ENCODE results near the gene SPAAR. TPM values are rescaled to one million over a fixed set of nuclear protein-coding genes. Genes with fewer than 3 reads are reported as not detected.

SPAAR gene
- polyA plus RNA-seq, 1 donor (not counting 4 experiments of a cell fraction or from before 2014, with no cell fraction given), result not detected

DNA sequence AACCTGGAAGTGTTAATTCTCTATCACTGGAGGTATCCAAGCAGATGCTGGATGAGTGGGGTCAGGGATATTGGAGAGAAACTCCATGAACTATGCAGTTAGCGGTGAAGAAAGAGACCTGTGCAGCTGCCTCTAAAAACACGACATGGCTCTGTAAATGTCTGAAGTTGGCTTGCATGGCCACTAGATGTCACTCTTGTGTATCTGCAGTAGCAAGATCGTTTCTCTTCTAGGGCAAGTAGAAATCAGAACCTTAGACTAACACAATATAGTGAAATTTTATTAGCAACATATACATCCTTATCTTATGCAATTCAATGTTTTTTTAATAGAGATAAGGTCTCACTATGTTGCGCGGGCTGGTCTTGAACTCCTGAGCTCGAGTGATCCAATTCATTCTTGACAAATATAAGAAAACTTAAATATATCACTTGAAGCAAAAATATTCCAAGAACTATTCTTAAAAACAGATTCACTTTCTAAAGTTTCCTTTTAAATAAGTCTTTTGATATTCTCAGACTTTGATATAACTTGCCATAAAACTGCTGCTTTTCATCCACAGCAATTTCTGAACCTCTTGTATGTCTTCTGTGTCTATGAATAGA, 45.8 kb downstream of the SPAAR start:
- FAIRE-seq, result peak; percentile 77

DNA sequence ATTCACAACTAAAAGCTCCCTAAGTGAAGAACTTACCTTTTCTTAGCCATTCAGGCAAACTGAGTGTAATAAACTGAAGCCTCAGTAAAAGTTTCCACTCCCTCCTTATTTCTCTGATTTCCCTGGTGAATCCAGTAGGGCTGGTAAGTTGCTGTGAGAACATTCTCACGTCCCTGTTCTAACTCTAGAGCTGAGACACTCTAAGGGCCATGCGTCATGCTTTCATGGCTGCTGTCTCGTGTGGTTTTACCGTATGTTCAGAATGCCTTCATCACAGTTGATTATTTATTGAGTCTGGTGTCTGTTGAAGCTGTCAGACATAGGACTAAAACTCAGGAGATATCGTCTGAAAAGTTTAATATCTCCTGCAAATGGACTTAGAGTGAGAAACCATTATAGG, 47.4 kb downstream of the SPAAR start:
- FAIRE-seq (no peak), DNase-seq (ENCODE audit: low read depth, low spot score) (no peak)
- dilution Hi-C loops (cut with MboI; ENCODE audit: extremely low pct_ligation_motif_present, low sequenced_read_pairs), result no loop called here
- Histone ChIP-seq H4K20me1 (ENCODE audit: control insufficient read depth, extremely low read depth, insufficient read depth, low read length) (no peaks in the 10 kb centered on the region), H3K4me2 (ENCODE audit: control insufficient read depth, extremely low read depth, insufficient read depth, low read depth, low read length) (no peak overlapping the region), H3K27me3 (ENCODE audit: control insufficient read depth, extremely low read depth, insufficient read depth, low read length) (peaks cover 11% of the 10 kb centered on the region), H3K4me3 (ENCODE audit: control insufficient read depth in 2 of 3, extremely low read depth in 1 of 3, insufficient read depth in 2 of 3, low read depth in 1 of 3, low read length in 3 of 3) (no peak overlapping the region), H3K4me1 (ENCODE audit: control insufficient read depth, extremely low read depth, insufficient read depth, low read length) (peaks cover 2% of the 10 kb centered on the region), H2AFZ (ENCODE audit: control insufficient read depth, low read length) (no peak overlapping the region), H3K9me3 (ENCODE audit: control insufficient read depth, low read depth, low read length) (no peaks in the 10 kb centered on the region), H3K27ac (ENCODE audit: control insufficient read depth, insufficient read depth, low read length) (no peak overlapping the region), H3K9me1 (ENCODE audit: control insufficient read depth, extremely low read depth, insufficient read depth, low read length) (no peaks in the 10 kb centered on the region), H3K9ac (ENCODE audit: control insufficient read depth, extremely low read depth, insufficient read depth, low read length) (no peak overlapping the region), H3K36me3 (ENCODE audit: control insufficient read depth in 2 of 2, extremely low read depth in 1 of 2, insufficient read depth in 2 of 2, low read length in 2 of 2) (no peaks in the 10 kb centered on the region), H3K79me2 (ENCODE audit: control insufficient read depth, insufficient read depth, low read length) (no peaks in the 10 kb centered on the region)
- TF ChIP-seq EZH2 (IDR thresholded peaks at IDR 0.05; ENCODE audit: low read length), result no peak
- TF ChIP-seq, protein P1, sequence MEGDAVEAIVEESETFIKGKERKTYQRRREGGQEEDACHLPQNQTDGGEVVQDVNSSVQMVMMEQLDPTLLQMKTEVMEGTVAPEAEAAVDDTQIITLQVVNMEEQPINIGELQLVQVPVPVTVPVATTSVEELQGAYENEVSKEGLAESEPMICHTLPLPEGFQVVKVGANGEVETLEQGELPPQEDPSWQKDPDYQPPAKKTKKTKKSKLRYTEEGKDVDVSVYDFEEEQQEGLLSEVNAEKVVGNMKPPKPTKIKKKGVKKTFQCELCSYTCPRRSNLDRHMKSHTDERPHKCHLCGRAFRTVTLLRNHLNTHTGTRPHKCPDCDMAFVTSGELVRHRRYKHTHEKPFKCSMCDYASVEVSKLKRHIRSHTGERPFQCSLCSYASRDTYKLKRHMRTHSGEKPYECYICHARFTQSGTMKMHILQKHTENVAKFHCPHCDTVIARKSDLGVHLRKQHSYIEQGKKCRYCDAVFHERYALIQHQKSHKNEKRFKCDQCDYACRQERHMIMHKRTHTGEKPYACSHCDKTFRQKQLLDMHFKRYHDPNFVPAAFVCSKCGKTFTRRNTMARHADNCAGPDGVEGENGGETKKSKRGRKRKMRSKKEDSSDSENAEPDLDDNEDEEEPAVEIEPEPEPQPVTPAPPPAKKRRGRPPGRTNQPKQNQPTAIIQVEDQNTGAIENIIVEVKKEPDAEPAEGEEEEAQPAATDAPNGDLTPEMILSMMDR (optimal IDR thresholded peaks at IDR 0.05 in 1 of 3, IDR thresholded peaks at IDR 0.05 in 1 of 3, conservative IDR thresholded peaks at IDR 0.05 in 1 of 3; ENCODE audit: extremely low read depth in 1 of 3, insufficient read depth in 2 of 3, low read length in 3 of 3), result no peak

More for the DNA sequence above, 45.8 kb downstream of the SPAAR start:
- H3K4me1 ChIP-seq (ENCODE audit: control insufficient read depth, extremely low read depth, insufficient read depth, low read length), result peaks cover 4% of the 10 kb centered on the region
- H3K27me3 ChIP-seq (ENCODE audit: control insufficient read depth, extremely low read depth, insufficient read depth, low read length), result peaks cover 11% of the 10 kb centered on the region
- H3K9me1 ChIP-seq (ENCODE audit: control insufficient read depth, extremely low read depth, insufficient read depth, low read length), result no peaks in the 10 kb centered on the region
- H3K4me3 ChIP-seq (ENCODE audit: control insufficient read depth in 2 of 3, extremely low read depth in 1 of 3, insufficient read depth in 2 of 3, low read depth in 1 of 3, low read length in 3 of 3), result no peak overlapping the region
- peak overlapping the region; percentile 11 for H3K4me2 ChIP-seq (ENCODE audit: control insufficient read depth, extremely low read depth, insufficient read depth, low read depth, low read length)
- no peaks in the 10 kb centered on the region for H3K9me3 ChIP-seq (ENCODE audit: control insufficient read depth, low read depth, low read length)
- no peak overlapping the region for H3K9ac ChIP-seq (ENCODE audit: control insufficient read depth, extremely low read depth, insufficient read depth, low read length)
- no peaks in the 10 kb centered on the region for H3K36me3 ChIP-seq (ENCODE audit: control insufficient read depth in 2 of 2, extremely low read depth in 1 of 2, insufficient read depth in 2 of 2, low read length in 2 of 2)
- no peaks in the 10 kb centered on the region for H4K20me1 ChIP-seq (ENCODE audit: control insufficient read depth, extremely low read depth, insufficient read depth, low read length)
- peak overlapping the region; percentile 39 for H2AFZ ChIP-seq (ENCODE audit: control insufficient read depth, low read length)
- peak; percentile 21 for DNase-seq (ENCODE audit: low read depth, low spot score)
- no peaks in the 10 kb centered on the region for H3K79me2 ChIP-seq (ENCODE audit: control insufficient read depth, insufficient read depth, low read length)
- no peak overlapping the region for H3K27ac ChIP-seq (ENCODE audit: control insufficient read depth, insufficient read depth, low read length)
- no peak for TF ChIP-seq EZH2 (IDR thresholded peaks at IDR 0.05; ENCODE audit: low read length)
- TF ChIP-seq, protein P1 (optimal IDR thresholded peaks at IDR 0.05 in 1 of 3, IDR thresholded peaks at IDR 0.05 in 1 of 3, conservative IDR thresholded peaks at IDR 0.05 in 1 of 3; ENCODE audit: extremely low read depth in 1 of 3, insufficient read depth in 2 of 3, low read length in 3 of 3), result peak; percentile 75 to 82 (median 78)
- dilution Hi-C loops (cut with MboI; ENCODE audit: extremely low pct_ligation_motif_present, low sequenced_read_pairs), result no loop called here
